DOHH2 (cell line): ENCODE measurements around the gene ATXN7L3.

ENCODE experiments used
- H3F3A ChIP-seq: fragments of 200-600 bp; sonication (generic), shearing (Covaris generic); 2 replicates; pipeline ENCODE4 v1.6.0; 2016; ENCODE audit warnings: antibody characterized with exemption, mild to moderate bottlenecking; ENCODE audit not compliant: control insufficient read depth, insufficient read depth
- H3K27ac ChIP-seq: fragments of 200-600 bp; sonication (generic); 2 replicates; pipeline ENCODE4 v1.5.1; 2014; ENCODE audit warnings: low read depth, mild to moderate bottlenecking, low read length, moderate library complexity
- H3K27me3 ChIP-seq: fragments of 200-600 bp; sonication (generic); 2 replicates; pipeline ENCODE4 v1.6.1; 2014; ENCODE audit warnings: mild to moderate bottlenecking, low read length, mixed read lengths; ENCODE audit not compliant: control insufficient read depth
- H3K36me3 ChIP-seq: fragments of 200-600 bp; sonication (generic); 2 replicates; pipeline ENCODE4 v1.6.1; 2014; ENCODE audit warnings: mild to moderate bottlenecking, low read length, moderate library complexity, mixed read lengths; ENCODE audit not compliant: control insufficient read depth
- H3K4me1 ChIP-seq: fragments of 200-600 bp; sonication (generic); 2 replicates; pipeline ENCODE4 v1.6.1; 2014; ENCODE audit warnings: mild to moderate bottlenecking, low read length, mixed read lengths; ENCODE audit not compliant: control insufficient read depth
- H3K4me2 ChIP-seq: fragments of 200-600 bp; sonication (generic); 2 replicates; pipeline ENCODE4 v1.6.0; 2014; ENCODE audit warnings: mild to moderate bottlenecking, low read length, moderate library complexity
- H3K4me3 ChIP-seq: fragments of 200-600 bp; sonication (generic); 2 replicates; pipeline ENCODE4 v1.5.1; 2014; ENCODE audit warnings: mild to moderate bottlenecking, low read length, mixed read lengths
- H3K79me2 ChIP-seq: fragments of 200-600 bp; sonication (generic); 2 replicates; pipeline ENCODE4 v1.6.1; 2014; ENCODE audit warnings: mild to moderate bottlenecking, low read length, mixed read lengths; ENCODE audit not compliant: control insufficient read depth
- H3K9me2 ChIP-seq: fragments of 200-600 bp; sonication (generic); replicated peaks from 2 replicates; pipeline ENCODE4 v1.6.1; 2014; ENCODE audit warnings: mild to moderate bottlenecking, low read length, mixed read lengths; ENCODE audit not compliant: control insufficient read depth
- H3K9me3 ChIP-seq: fragments of 200-600 bp; sonication (generic); 2 replicates; pipeline ENCODE4 v1.6.1; 2014; ENCODE audit warnings: antibody characterized with exemption, low read length, mixed read lengths; ENCODE audit not compliant: control insufficient read depth, insufficient read depth
- H4K20me1 ChIP-seq: fragments of 200-600 bp; sonication (generic); 2 replicates; pipeline ENCODE4 v1.6.0; 2014; ENCODE audit warnings: low read depth, mild to moderate bottlenecking, antibody characterized with exemption, low read length, moderate library complexity; ENCODE audit not compliant: control insufficient read depth, insufficient read depth
- CTCF ChIP-seq: fragments of 200-600 bp; sonication (generic); IDR thresholded peaks from one replicate; pipeline ENCODE4 v1.5.1; 2014; ENCODE audit warnings: antibody characterized with exemption, mild to moderate bottlenecking, low read depth, low read length; ENCODE audit not compliant: poor library complexity, severe bottlenecking
- EZH2phosphoT487 ChIP-seq: fragments of 200-600 bp; sonication (generic); IDR thresholded peaks from 2 replicates; pipeline ENCODE4 v1.6.1; 2017; ENCODE audit warnings: borderline replicate concordance, mild to moderate bottlenecking, antibody characterized with exemption, low read length, moderate library complexity, mixed read lengths

Gene ATXN7L3

GRCh38 chr17:44187131-44187899, 12.4 kb downstream of the ATXN7L3 start:
- Histone ChIP-seq H3K27ac (peak overlapping the region; percentile 74), H3K4me3 (peak overlapping the region; percentile 96), H3K9me3 (no peaks in the 10 kb centered on the region), H3K27me3 (no peaks in the 10 kb centered on the region), H3K4me1 (peaks cover 28% of the 10 kb centered on the region), H4K20me1 (0 out of 2 replicates have a peak, but pooled peaks cover 5% of the 10 kb centered on the region), H3K4me2 (peak overlapping the region; percentile 68), H3K36me3 (peaks cover 31% of the 10 kb centered on the region), H3K79me2 (peaks cover 58% of the 10 kb centered on the region), H3F3A (peaks cover 4% of the 10 kb centered on the region), H3K9me2 (no peaks in the 10 kb centered on the region)
- TF ChIP-seq EZH2phosphoT487: no peak
- no peak for TF ChIP-seq CTCF

GRCh38 chr17:44186307-44187130, 13.2 kb downstream of the ATXN7L3 start, which contains the start of gene TMUB2:
TMUB2 (plus strand) TSS chr17:44186972; CDS start chr17:44187709, 737 bp downstream.
- peak within 1 kb of the TSS; percentile 78 for H3K27ac ChIP-seq
- no peaks in the 10 kb centered on the region for H3K9me2 ChIP-seq
- no peaks in the 10 kb centered on the region for H3K9me3 ChIP-seq
- H3K27me3 ChIP-seq: no peaks in the 10 kb centered on the region
- peaks cover 28% of the 10 kb centered on the region for H3K4me1 ChIP-seq
- H3F3A ChIP-seq: peaks cover 3% of the 10 kb centered on the region; the same call in 1 of the 2 replicates
- H4K20me1 ChIP-seq: 0 out of 2 replicates have a peak, but pooled peaks cover 5% of the 10 kb centered on the region
- peak within 1 kb of the TSS; percentile 72 for H3K4me2 ChIP-seq
- peaks cover 32% of the 10 kb centered on the region for H3K36me3 ChIP-seq
- peak within 1 kb of the TSS; percentile 96 for H3K4me3 ChIP-seq
- H3K79me2 ChIP-seq: peaks cover 66% of the 10 kb centered on the region
- TF ChIP-seq EZH2phosphoT487 (no peak), CTCF (no peak)

- peaks cover 27% of the 10 kb centered on the region for H3K36me3 ChIP-seq
- no peaks in the 10 kb centered on the region for H3K27me3 ChIP-seq
- no peaks in the 10 kb centered on the region for H3K9me3 ChIP-seq
- H3K79me2 ChIP-seq: peaks cover 67% of the 10 kb centered on the region
- H3K4me1 ChIP-seq: peaks cover 28% of the 10 kb centered on the region
- H3K4me3 ChIP-seq: no peak overlapping the region
- TF ChIP-seq CTCF (no peak), EZH2phosphoT487 (no peak)
- no peaks in the 10 kb centered on the region for H3K9me2 ChIP-seq
- H4K20me1 ChIP-seq: 0 out of 2 replicates have a peak, but pooled peaks cover 5% of the 10 kb centered on the region
- no peak overlapping the region for H3K27ac ChIP-seq
- peaks cover 3% of the 10 kb centered on the region; the same call in 1 of the 2 replicates for H3F3A ChIP-seq
- H3K4me2 ChIP-seq: peak overlapping the region; percentile 72
Observed at GRCh38 chr17:44184212-44184810, 15.4 kb downstream of the ATXN7L3 start.
